ENCODE measurements around the gene ODF2L.

ODF2L gene

DNA sequence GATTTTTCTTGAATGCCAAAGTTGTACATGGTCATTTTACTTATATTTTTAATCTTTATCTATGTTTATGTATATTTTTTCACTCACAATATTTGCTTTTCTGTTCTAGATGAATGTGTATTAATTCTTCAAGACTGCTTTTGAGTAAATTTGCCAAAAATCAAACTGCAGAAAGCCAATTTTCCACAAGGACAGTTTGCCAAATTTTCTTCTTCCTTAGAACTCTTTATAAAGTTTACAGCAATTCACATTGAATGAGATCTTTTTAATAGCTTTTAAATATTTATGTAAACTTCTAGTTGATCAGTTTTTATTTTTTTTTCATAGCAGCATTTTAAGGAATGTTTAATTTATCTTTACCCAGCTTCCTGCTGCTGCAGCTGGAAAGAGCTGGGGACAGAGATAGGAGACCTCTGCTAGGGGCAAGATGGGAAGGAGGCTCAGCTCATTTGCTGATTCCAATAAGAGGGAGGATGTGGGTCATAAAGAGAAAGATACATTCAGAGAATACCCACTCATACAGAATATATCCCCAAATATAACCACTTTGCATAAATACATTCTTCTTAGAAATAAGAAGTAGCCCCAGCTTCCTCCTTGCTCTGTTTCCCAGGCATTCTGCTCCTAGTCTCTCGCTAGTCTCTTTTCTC is 93.0 kb downstream of the ODF2L start:
- no peak for DNase-seq
